ENCODE data around the gene EDDM3A.
"Not testable (repeated sequence)": the region's sequence is repeated elsewhere in the genome, so short reads cannot be mapped to it uniquely, and the experiment has no call there.

The EDDM3A gene

GRCh38 chr14:20745571-20746358 is at the start of gene EDDM3A:
EDDM3A (plus strand) TSS chr14:20745887; CDS start chr14:20747581, 1,694 bp downstream.
- ATAC-seq = no peak

DNA sequence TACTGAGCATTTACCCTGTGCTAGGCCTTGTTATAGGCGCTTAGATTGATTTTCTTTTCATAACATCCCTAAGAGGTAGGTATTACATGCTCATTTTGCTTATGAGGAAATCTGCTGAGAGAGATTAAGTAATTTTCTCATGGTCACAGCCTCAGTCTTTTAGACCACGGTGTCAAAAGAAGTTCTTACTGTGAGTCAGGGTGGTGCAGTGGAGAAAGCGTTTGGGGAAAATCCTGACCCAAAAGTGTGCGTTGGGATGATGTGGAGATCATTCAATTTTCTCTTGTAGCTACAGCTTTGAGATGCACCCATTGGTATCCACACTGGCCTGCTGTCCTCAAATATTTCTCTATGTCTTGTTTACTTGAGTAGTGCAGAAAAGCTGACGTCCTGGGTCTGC is 48.9 kb upstream of the EDDM3A start:
- ATAC-seq = no peak

DNA sequence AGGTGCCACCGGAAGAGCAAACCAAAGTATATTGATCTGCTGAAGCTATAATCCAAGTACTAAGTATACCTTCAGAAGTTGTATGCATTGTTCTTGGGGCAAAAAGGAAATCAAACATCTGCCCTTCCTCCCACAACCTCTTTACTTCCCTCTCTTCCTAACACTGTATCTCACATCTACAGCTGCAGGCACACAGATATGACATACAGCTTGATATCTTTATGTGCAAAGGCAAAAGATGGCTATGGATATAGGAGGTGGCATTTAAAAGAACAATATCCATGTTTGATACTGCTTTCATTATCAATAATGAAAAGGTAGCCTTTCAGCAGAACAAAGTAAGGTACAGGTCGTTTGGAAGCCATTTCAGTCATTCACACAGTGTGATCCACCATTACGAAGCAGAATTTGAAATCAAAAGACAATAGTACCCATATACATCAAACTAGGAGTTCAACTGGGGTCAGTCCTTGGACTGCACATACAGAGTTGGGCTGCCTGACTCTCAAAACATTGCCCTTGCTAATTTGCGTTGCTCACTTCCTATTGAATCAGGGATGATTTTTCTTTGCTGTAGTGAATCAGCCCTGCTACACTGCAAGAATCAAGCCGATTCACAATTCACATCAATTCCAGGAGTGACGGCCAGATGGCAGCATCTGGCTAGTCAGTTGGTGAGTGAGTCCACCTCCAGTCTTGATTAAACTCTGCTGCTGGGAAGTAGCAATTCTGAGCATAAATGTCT is 48.2 kb upstream of the EDDM3A start:
- peak; percentile 48 to 81 for ATAC-seq

DNA sequence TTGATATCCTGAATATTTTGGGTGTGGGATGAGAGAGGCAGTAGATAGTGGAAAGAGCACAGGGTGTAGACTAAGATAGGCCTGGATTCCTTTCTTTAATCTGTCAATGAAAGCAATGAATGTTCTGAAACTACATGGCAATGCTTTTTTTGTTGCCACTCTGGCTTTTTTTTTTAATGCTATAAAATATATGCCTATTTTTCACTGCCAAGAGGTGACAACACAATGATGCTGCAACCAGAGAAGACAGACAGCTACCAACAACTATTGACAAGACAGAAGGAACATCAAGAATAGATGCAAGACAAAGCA is 47.7 kb upstream of the EDDM3A start:
- ATAC-seq = no peak

DNA sequence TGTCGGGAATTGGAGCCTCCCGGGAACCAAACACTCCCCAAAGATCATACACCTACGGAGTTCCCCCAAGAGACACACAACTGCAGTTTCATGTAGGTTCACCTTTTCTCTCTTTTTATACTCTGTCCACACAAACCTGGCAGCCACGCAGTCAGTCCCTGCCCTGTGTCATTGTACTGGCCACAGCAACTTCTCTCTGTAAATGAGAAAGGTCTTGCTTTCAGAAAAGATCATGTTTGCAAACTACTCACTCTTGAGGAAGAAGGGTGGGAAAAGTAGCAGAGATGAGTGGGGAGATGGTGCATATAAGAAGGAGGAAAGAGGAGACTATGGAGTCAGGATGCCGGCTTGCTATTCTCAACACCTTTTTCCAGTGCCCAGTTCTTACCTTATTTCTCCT is 46.8 kb upstream of the EDDM3A start:
- ATAC-seq = no peak

DNA sequence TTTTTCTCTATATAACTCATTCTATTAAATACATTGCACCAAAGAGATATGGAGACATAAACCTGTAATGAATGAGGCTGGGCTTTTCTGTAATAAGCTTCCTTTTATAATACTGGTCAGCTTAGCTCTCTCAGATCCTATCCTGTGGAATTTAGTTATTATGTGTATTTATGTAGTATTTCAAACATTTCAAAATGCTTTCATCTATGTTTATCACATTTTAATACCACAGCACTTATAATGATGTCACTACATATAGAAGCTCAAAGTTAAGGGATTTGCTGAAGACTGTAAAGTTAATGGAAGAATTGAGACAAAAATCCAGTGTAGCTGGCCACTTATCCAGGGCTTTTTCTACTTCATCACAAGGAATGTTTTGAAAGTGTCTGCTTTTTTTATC is 45.8 kb upstream of the EDDM3A start:
- ATAC-seq = no peak

DNA sequence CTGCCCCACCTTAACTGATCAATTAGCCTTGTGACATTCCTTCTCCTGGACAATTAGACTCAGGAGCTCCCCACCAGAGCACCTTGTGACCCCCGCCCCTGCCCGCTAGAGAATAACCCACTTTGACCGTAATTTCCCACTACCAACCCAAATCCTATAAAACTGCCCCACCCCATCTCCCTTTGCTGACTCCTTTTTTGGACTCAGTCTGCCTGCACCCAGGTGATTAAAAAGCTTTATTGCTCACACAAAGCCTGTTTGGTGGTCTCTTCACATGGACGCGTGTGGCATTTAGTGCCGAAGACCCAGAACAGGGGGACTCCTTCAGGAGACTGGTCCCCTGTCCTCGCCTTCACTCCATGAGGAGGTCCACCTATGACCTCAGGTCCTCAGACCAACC is 44.7 kb upstream of the EDDM3A start:
- ATAC-seq = not testable (repeated sequence)

DNA sequence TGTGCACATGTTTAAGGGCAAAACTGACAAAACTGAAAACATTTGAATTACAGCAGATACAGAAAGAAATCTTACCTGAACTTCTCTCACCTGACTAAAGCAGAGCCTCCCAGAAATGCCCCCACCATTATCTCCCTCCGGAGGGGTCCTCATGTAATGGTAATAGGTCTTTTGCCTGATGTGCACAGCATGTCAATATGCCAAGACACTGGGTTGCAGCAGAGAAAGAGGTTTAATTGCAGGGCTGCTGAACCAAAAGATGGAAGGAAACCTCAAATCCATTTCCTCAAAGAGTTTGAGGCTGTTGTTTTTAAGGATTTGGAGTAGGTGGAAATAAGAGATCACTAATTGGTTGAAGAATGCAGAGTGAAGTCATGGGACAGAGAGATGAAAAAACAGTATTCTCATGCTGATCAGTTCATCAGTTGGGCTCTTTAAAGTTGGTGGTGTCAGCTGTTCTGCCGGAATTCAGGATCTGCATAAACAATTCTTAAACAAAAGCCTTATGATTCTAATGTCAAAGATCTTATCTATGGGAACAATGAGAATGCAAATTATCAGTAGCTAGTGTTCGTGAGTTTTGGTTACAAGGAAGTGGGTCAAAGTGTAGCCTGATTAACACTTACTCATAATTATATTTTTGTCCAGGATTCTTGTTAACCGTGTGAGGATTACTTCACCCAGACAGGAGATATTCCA is 38.9 kb upstream of the EDDM3A start:
- no peak for ATAC-seq

DNA sequence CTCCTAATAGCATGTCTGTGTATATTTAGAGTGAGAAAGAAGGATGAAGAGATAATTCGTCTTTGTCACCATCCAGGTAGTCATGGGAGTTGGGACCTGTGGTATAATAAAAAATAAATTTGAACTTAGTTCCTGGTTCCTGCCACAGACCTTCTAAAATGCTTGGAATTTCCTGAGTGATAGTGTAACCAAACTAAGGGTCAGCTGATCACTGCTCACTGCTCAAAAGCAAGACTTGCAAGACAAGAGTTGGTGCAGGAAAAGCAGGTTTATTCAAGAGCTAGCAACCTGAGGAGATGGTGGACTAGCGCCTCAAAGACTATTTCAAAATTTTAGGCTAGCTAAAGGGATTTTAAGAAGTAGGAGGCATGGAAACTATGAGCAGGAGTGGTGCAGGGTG is 38.1 kb upstream of the EDDM3A start:
- ATAC-seq = no peak

DNA sequence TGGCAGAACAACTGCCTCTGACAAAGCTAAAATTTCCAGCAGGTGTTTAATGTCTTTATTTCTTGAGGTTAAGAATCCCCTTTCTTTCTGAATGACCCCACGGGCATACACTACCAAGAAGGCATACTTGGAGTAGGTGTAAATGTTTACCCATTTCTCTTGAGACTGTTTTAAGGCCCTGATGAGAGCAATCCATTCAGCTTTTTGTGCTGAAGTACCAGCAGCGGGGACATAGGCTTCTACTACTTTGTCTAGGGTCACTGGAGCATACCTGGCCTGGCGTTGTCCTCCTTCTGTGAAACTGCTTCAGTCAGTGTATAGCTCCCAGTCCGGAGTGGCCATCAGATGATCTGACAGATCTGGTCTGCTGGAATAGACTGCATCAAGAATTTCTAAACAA is 34.4 kb upstream of the EDDM3A start:
- ATAC-seq = no peak

DNA sequence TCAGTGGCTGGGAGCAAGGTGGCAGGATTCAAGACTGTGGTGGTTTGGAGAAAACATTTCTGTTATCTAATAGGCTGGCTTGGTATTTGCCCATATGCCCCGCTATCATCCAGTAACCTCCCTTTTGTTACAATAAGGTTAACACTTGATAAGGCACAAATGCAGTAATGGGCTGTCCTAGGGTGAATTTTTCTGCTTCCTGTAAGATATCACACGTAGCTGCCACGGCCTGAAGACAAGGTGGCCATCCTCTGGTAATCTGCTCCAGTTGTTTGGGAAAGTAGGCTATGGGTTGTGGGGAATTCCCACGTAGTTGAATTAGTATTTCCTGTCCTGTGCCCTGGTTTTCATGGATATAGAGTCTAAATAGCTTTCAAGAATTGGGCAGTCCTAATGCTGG is 34.0 kb upstream of the EDDM3A start:
- ATAC-seq = no peak

GRCh38 chr14:20712904-20713303 is 32.8 kb upstream of the EDDM3A start:
- ATAC-seq = no peak

DNA sequence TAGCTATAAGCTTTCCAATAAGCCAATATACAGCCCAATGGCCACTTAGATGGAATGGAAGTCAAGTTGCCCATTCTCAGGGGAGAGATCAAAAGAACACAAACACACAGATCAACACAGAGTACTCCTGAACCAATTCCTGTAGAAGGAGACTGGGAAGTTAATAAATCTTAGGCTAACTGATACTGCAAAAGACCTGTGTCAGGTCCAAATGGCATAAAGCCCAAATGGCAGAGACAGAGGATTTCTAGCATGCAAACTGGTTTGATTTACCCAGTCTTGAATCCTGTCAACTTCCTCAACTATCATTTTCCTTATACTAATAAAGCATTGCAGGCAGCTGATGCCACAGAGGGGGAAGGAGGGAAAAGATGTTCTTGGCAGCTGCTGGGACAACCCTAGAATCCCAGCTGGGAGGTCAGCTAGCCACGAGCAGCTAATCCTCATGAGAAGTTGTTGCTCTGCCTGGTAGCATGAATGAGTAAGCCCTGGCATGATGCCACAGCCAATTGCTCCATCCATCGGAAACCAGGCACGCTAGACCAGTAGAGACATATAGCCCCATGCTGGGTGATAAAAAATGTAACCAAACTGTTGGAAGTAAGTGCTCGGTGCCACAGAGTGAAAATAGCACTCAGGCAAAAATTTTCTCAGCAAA is 31.0 kb upstream of the EDDM3A start:
- no peak for ATAC-seq

GRCh38 chr14:20719777-20720176 is 25.9 kb upstream of the EDDM3A start:
- no peak for ATAC-seq

GRCh38 chr14:20720741-20721140 is 24.9 kb upstream of the EDDM3A start:
- ATAC-seq = no peak

DNA sequence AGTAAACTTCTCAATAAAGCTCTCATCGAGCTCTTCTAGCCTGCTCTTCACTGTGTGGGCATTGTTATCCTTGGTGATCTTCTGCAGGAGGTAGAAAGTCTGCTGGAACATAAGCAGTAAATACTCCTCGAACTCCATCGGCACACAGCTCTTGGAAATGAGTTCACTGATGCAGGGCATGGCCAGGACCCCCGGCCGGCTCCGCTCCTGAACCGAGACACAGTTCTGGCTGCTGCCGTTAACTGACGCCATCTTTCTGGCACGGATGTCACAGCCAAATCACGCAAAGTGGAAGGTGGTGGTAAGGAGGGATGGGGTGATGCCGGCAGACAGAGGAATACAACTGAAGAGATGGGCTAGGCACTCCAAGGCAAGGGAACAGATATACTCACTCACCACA is 23.7 kb upstream of the EDDM3A start:
- no peak for ATAC-seq

GRCh38 chr14:20723488-20723887 is 22.2 kb upstream of the EDDM3A start:
- ATAC-seq = no peak

GRCh38 chr14:20726121-20726520 is 19.6 kb upstream of the EDDM3A start:
- not testable (repeated sequence) for ATAC-seq

GRCh38 chr14:20726531-20726930 is 19.2 kb upstream of the EDDM3A start:
- no peak for ATAC-seq

DNA sequence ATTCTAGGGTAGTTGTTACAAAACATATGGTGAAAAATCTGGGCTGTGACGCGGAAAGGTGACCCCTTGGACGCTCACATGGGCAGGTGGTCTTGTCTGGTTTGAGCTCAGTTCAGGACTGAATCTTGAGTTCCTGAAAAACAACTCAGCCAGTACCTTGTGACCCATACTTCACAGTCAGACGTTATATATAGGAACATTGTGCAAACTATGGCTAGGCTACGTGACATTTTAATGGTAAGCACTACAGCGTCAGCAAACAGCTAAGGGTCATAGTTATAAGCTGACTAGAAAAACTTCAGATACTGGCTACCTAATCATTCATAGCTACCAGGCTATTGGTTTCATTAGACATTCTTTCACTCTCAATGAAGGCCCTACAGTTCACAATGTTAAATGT is 14.8 kb upstream of the EDDM3A start:
- no peak for ATAC-seq

DNA sequence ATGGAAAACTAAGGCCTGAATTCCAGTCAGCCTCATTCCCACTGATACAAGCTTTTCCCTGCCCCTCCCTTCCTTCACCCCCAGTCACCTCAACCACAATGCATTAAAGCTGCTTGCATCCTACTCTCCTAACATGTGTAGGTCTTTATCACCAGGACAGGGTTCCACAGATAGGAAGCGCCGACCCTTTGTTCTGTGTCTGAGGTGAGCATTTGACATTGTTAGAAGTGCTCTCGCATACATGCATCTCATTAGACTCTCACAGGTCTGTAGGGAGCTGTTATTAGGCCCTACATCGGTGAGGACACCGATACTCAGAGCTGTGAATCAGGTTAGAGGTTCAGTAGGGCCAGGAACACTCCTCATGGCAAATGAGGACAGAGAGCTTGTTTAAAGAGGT is 13.2 kb upstream of the EDDM3A start:
- ATAC-seq = no peak

DNA sequence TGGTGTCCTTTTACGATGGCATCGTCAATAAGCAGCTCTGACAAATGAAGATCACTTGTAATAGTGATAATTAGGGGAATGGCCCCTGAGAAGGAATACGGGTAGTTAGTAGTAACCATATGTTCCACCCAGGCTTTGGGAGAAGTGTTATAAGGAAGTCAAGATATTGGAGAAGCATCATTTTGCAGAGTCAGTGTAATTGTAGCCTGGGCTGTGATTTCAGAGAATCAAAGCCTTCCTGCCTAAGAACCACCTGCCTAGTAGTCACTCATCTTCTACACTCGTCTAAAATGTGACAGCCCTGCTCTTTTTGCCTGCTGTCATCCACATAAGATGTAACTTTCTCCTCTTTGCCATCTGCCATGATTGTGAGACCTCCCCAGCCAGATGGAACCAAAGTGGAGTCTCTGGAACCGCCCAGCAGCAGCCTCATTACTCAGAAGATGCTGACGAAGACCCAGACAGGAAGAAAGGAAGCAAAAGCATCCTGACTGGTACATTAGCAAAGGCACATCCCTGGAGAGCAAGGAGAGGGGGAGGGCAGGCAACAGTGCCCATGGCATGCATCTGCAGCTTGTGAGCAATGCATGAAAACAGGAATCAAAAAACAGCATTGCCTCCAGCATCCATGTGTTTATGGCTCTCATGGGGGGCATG is 12.6 kb upstream of the EDDM3A start:
- no peak for ATAC-seq

Measured in activated CD4-positive, CD25-positive, alpha-beta regulatory T cell treated with anti-CD3 and anti-CD28 coated beads, Interleukin-2, amount 50 U/mL, for 24 hours (primary cell).